GM12891 (cell line): Measurements from ENCODE around the gene ARHGEF28.

Experiments used
- PAX5 ChIP-seq: IDR thresholded peaks from 2 replicates; pipeline ENCODE4 v1.6.1; 2011; ENCODE audit warnings: low read length, moderate library complexity, mild to moderate bottlenecking; ENCODE audit not compliant: insufficient read depth, severe bottlenecking
- POLR2A ChIP-seq: IDR thresholded peaks from 2 replicates; pipeline ENCODE4 v1.6.1; 2011; ENCODE audit warnings: low read depth, low read length, control low read depth
- POLR2AphosphoS5 ChIP-seq: IDR thresholded peaks from 2 replicates; pipeline ENCODE4 v1.6.1; 2011; ENCODE audit warnings: low read depth, low read length, control low read depth
- POU2F2 ChIP-seq: IDR thresholded peaks from 2 replicates; pipeline ENCODE4 v1.6.1; 2011; ENCODE audit warnings: low read depth, mild to moderate bottlenecking, control low read depth, low read length, moderate library complexity
- SPI1 ChIP-seq: IDR thresholded peaks from 2 replicates; pipeline ENCODE4 v1.6.1; 2011; ENCODE audit warnings: low read depth, low read length, control low read depth
- TAF1 ChIP-seq: IDR thresholded peaks from 2 replicates; pipeline ENCODE4 v1.6.1; 2011; ENCODE audit warnings: low read depth, low read length, control low read depth

- no peak for TF ChIP-seq POLR2A
- TF ChIP-seq POU2F2: no peak
- no peak for TF ChIP-seq POLR2AphosphoS5
- TF ChIP-seq TAF1: no peak
- TF ChIP-seq SPI1: no peak
- TF ChIP-seq PAX5: no peak
Measured at GRCh38 chr5:73797132-73797510, 171.1 kb downstream of the ARHGEF28 start.
